H1 (cell line): ENCODE measurements around the gene KIF23. TPM values are rescaled to one million over a fixed set of nuclear protein-coding genes. Genes with fewer than 3 reads are reported as not detected.

Source experiments
- CTCF ChIA-PET: fragments of 300-600 bp; sonication (Branson Sonifier 250); formaldehyde crosslinking; loops from one replicate; lab custom pipeline; 2021; ENCODE audit not compliant: partially characterized antibody; lab: Charles Lee
- POLR2A ChIA-PET: fragments of 300-600 bp; sonication (Branson Sonifier 250); formaldehyde crosslinking; loops from one replicate; lab custom pipeline; 2021; ENCODE audit warnings: inconsistent platforms; ENCODE audit not compliant: partially characterized antibody; lab: Charles Lee
- DNase-seq, 2 experiments: peaks; one replicate each; pipeline versions ENCODE4 v3.0.0 to v3.0.0-alpha.2; 2010 to 2022; ENCODE audit warnings: low spot score in 2 of 2, low read depth in 1 of 2, mixed read lengths in 1 of 2
- FAIRE-seq: peaks from 2 replicates; lab custom pipeline; 2011; peaks lifted over from hg19 to GRCh38; lab: Jason Lieb, UNC
- H2AFZ ChIP-seq: 2 replicates; pipeline ENCODE4 v1.8.1; 2012; ENCODE audit warnings: low read length, inconsistent platforms
- H2AK5ac ChIP-seq: 2 replicates; pipeline ENCODE4 v1.6.1; 2013; ENCODE audit warnings: low read depth, low read length
- H2BK120ac ChIP-seq: replicated peaks from 2 replicates; pipeline ENCODE3; 2013; ENCODE audit warnings: low read depth, low read length, inconsistent platforms
- H2BK12ac ChIP-seq: 2 replicates; pipeline ENCODE4 v1.6.1; 2013; ENCODE audit warnings: low read depth, low read length
- H2BK15ac ChIP-seq: 2 replicates; pipeline ENCODE4 v1.6.1; 2013; ENCODE audit warnings: low read length
- H2BK20ac ChIP-seq: 2 replicates; pipeline ENCODE4 v1.6.1; 2013; ENCODE audit warnings: low read length
- H2BK5ac ChIP-seq: 2 replicates; pipeline ENCODE4 v1.6.1; 2013; ENCODE audit warnings: low read depth, low read length
- H3K14ac ChIP-seq: 2 replicates; pipeline ENCODE4 v1.6.1; 2013; ENCODE audit warnings: inconsistent platforms; ENCODE audit not compliant: insufficient read length
- H3K18ac ChIP-seq: 2 replicates; pipeline ENCODE4 v1.6.1; 2013; ENCODE audit warnings: low read length; ENCODE audit errors: extremely low read depth
- H3K23ac ChIP-seq: 2 replicates; pipeline ENCODE4 v1.6.1; 2013; ENCODE audit warnings: inconsistent platforms; ENCODE audit not compliant: insufficient read length
- H3K23me2 ChIP-seq: 2 replicates; pipeline ENCODE4 v1.6.1; 2013; ENCODE audit warnings: low read depth, low read length
- H3K27ac ChIP-seq: 2 replicates; pipeline ENCODE4 v1.6.1; 2011; ENCODE audit warnings: low read depth, low read length, inconsistent platforms
- H3K27me3 ChIP-seq, 4 experiments: replicated peaks in 1 of 4; 1 replicate in 1 of 4; 2 replicates in 3 of 4; pipeline versions ENCODE4 v1.6.1 to v1.8.1; 2011 to 2013; ENCODE audit warnings: low read length in 3 of 4, mild to moderate bottlenecking in 3 of 4, inconsistent platforms in 2 of 4, mixed read lengths in 2 of 4, moderate library complexity in 1 of 4; ENCODE audit not compliant: control insufficient read depth in 3 of 4, insufficient read depth in 3 of 4; ENCODE audit errors: extremely low read depth in 1 of 4
- H3K36me3 ChIP-seq, 4 experiments: 2 replicates each; pipeline versions ENCODE4 v1.6.1 to v1.8.1; 2011 to 2013; ENCODE audit warnings: mild to moderate bottlenecking in 4 of 4, low read length in 3 of 4, moderate library complexity in 2 of 4, control low read depth in 1 of 4, inconsistent platforms in 1 of 4; ENCODE audit not compliant: insufficient read depth in 4 of 4, control insufficient read depth in 2 of 4
- H3K4ac ChIP-seq: replicated peaks from 2 replicates; pipeline ENCODE3; 2013; ENCODE audit warnings: low read length, low read depth, mixed read lengths, inconsistent platforms; ENCODE audit not compliant: insufficient read length
- H3K4me1 ChIP-seq, 4 experiments: replicated peaks in 1 of 4; 1 replicate in 1 of 4; 2 replicates in 3 of 4; pipeline versions ENCODE4 v1.6.1 to v1.8.1; 2011 to 2013; ENCODE audit warnings: low read length in 3 of 4, inconsistent platforms in 2 of 4, mixed read lengths in 1 of 4; ENCODE audit not compliant: insufficient read depth in 4 of 4, control insufficient read depth in 3 of 4
- H3K4me2 ChIP-seq, 2 experiments: 2 replicates each; pipeline versions ENCODE4 v1.6.1 to v1.8.1; 2011 to 2013; ENCODE audit warnings: low read depth in 2 of 2, low read length in 2 of 2, control low read depth in 1 of 2, inconsistent platforms in 1 of 2, mild to moderate bottlenecking in 1 of 2; ENCODE audit not compliant: insufficient read depth in 1 of 2
- H3K4me3 ChIP-seq, 4 experiments: fragments of 200-600, 300-600 bp in 1 of 4; sonication (generic), shearing (Covaris generic), sonication (Bioruptor Twin) in 1 of 4; 2 replicates each; pipeline versions ENCODE4 v1.5.1 to v1.8.1; 2011 to 2016; ENCODE audit warnings: low read length in 4 of 4, low read depth in 3 of 4, control low read depth in 2 of 4, inconsistent platforms in 2 of 4, mild to moderate bottlenecking in 2 of 4, mixed read lengths in 1 of 4, moderate library complexity in 1 of 4; ENCODE audit not compliant: insufficient read depth in 2 of 4; ENCODE audit errors: extremely low read depth in 1 of 4
- H3K56ac ChIP-seq: replicated peaks from 2 replicates; pipeline ENCODE3; 2013; ENCODE audit warnings: low read depth, mild to moderate bottlenecking, mixed read lengths, low read length, inconsistent platforms; ENCODE audit not compliant: insufficient read length
- H3K79me1 ChIP-seq: 2 replicates; pipeline ENCODE4 v1.6.1; 2013; ENCODE audit warnings: low read depth, low read length, control low read depth
- H3K79me2 ChIP-seq, 2 experiments: 2 replicates each; pipeline versions ENCODE4 v1.6.1 to v1.8.1; 2012 to 2013; ENCODE audit warnings: low read length in 2 of 2, mild to moderate bottlenecking in 2 of 2, inconsistent platforms in 1 of 2; ENCODE audit not compliant: insufficient read depth in 2 of 2, control insufficient read depth in 1 of 2
- H3K9ac ChIP-seq, 4 experiments: replicated peaks in 1 of 4; 1 replicate in 1 of 4; 2 replicates in 3 of 4; pipeline versions ENCODE4 v1.6.1 to v1.8.1; 2011 to 2013; ENCODE audit warnings: low read depth in 3 of 4, low read length in 3 of 4, control low read depth in 2 of 4, mild to moderate bottlenecking in 2 of 4, moderate library complexity in 2 of 4, inconsistent platforms in 1 of 4; ENCODE audit errors: extremely low read depth in 1 of 4
- H3K9me3 ChIP-seq, 2 experiments: 2 replicates each; pipeline versions ENCODE4 v1.6.1 to v1.8.1; 2012 to 2013; ENCODE audit warnings: mild to moderate bottlenecking in 2 of 2, moderate library complexity in 2 of 2, control low read depth in 1 of 2, inconsistent platforms in 1 of 2, low read depth in 1 of 2, low read length in 1 of 2, mixed read lengths in 1 of 2; ENCODE audit not compliant: insufficient read depth in 2 of 2
- H4K20me1 ChIP-seq, 2 experiments: replicated peaks in 1 of 2; 2 replicates each; pipeline versions ENCODE3 to v1.8.1; 2011 to 2013; ENCODE audit warnings: inconsistent platforms in 2 of 2, low read length in 2 of 2, mild to moderate bottlenecking in 1 of 2; ENCODE audit not compliant: insufficient read depth in 2 of 2, control insufficient read depth in 1 of 2
- H4K5ac ChIP-seq: 2 replicates; pipeline ENCODE4 v1.6.1; 2013; ENCODE audit warnings: low read length, low read depth, mixed read lengths, inconsistent platforms; ENCODE audit not compliant: insufficient read length
- H4K8ac ChIP-seq: 2 replicates; pipeline ENCODE4 v1.8.0; 2013; ENCODE audit warnings: mild to moderate bottlenecking, moderate library complexity, low read length, inconsistent platforms; ENCODE audit not compliant: insufficient read depth; ENCODE audit errors: extremely low read depth
- H4K91ac ChIP-seq: replicated peaks from 2 replicates; pipeline ENCODE3; 2013; ENCODE audit warnings: low read length, mixed read lengths, inconsistent platforms; ENCODE audit not compliant: insufficient read length
- EZH2 ChIP-seq: fragments of 200-600 bp; sonication (generic); IDR thresholded peaks from 2 replicates; pipeline ENCODE4 v1.7.1; 2012; ENCODE audit warnings: low read depth, mild to moderate bottlenecking, moderate library complexity, low read length, inconsistent platforms; ENCODE audit not compliant: severe bottlenecking
- NRF1 ChIP-seq: IDR thresholded peaks from 2 replicates; pipeline ENCODE4 v1.6.1; 2011; ENCODE audit warnings: mild to moderate bottlenecking, low read depth, low read length, improper control_type of control experiment
- POU5F1 ChIP-seq: IDR thresholded peaks from 2 replicates; pipeline ENCODE4 v1.6.1; 2011; ENCODE audit warnings: low read depth, mild to moderate bottlenecking, low read length, moderate library complexity
- RBBP5 ChIP-seq: IDR thresholded peaks from 2 replicates; pipeline ENCODE4 v1.7.1; 2012; ENCODE audit warnings: low read depth, mild to moderate bottlenecking, inconsistent platforms, low read length, moderate library complexity, borderline replicate concordance
- SIN3A ChIP-seq, 2 experiments: IDR thresholded peaks in 1 of 2; conservative IDR thresholded peaks in 1 of 2; 2 replicates each; pipeline ENCODE4 v1.6.1; 2011 to 2012; ENCODE audit warnings: low read length in 2 of 2, improper control_type of control experiment in 1 of 2, low read depth in 1 of 2, mild to moderate bottlenecking in 1 of 2
- SRF ChIP-seq: IDR thresholded peaks from 2 replicates; pipeline ENCODE4 v1.6.1; 2011; ENCODE audit warnings: mild to moderate bottlenecking, low read depth, low read length, moderate library complexity
- USF2 ChIP-seq: IDR thresholded peaks from 2 replicates; pipeline ENCODE4 v1.6.1; 2011; ENCODE audit warnings: low read length, improper control_type of control experiment
- WGBS, 2 experiments: shearing (Covaris generic) in 1 of 2; methylation state at CpG; one replicate each; pipeline versions ENCODE4 v1.1.6 to v1.1.7; 2013 to 2015; ENCODE audit warnings: low lambda C conversion rate in 2 of 2, mixed read lengths in 2 of 2, inconsistent platforms in 1 of 2, low coverage in 1 of 2, missing lambda C conversion rate in 1 of 2; ENCODE audit not compliant: insufficient replicate concordance in 2 of 2, insufficient coverage in 1 of 2, insufficient read length in 1 of 2; ENCODE audit errors: extremely low coverage in 1 of 2, missing lambda C conversion rate in 1 of 2; 5-methylcytosine and 5-hydroxymethylcytosine counted together
- polyA plus RNA-seq, 7 experiments: library from polyadenylated mRNA; depleted of rRNA in 3 of 7; stranded (reverse) in 5 of 7; unstranded in 2 of 7; fragments of >200 nt in 5 of 7; fragments of 200-250 nt in 2 of 7; gene quantifications; 1 replicate in 5 of 7; 2 replicates in 1 of 7; 4 replicates in 1 of 7; pipeline versions ENCODE4 v1.2.1 to v1.2.3, GENCODE V29; 2011 to 2013; ENCODE audit warnings: missing spikeins in 2 of 7, mixed read lengths in 2 of 7
- total RNA-seq: library from RNA; stranded (reverse); fragmentation: NEBNext Ultra II Directional; extraction: Animal tissue kit (Norgen Biotek cat#: 25700); gene quantifications from 2 replicates; pipeline ENCODE4 v1.2.1, GENCODE V29; 2021
- TF ChIP-seq, protein P1 (sequence below): IDR thresholded peaks from 2 replicates; pipeline ENCODE4 v1.6.1; 2012; ENCODE audit warnings: inconsistent platforms

KIF23 gene
- total and polyA plus RNA-seq, 2 of the 8 experiments (the other 6 are each of a cell fraction or from before 2014, with no cell fraction given) = 26.2 to 77.4 TPM

GRCh38 chr15:69415381-69415780 lies 1.2 kb downstream of the KIF23 start:
- Histone ChIP-seq H3K9me3 (no peaks in the 10 kb centered on the region), H2BK5ac (no peak overlapping the region), H4K8ac (no peak overlapping the region), H2AFZ (no peak overlapping the region), H3K27ac (no peak overlapping the region), H4K20me1 (peaks cover 0 to 2% of the 10 kb centered on the region in 2 experiments), H3K4me1 (peaks cover 0 to 2% (median under 1%) of the 10 kb centered on the region in 4 experiments; a peak in 2 of 7 replicates), H3K36me3 (peaks cover 5 to 30% (median 23%) of the 10 kb centered on the region in 4 experiments), H3K9ac (peak overlapping the region in 1 of 4 experiments; percentile 13; a peak in 2 of 7 replicates), H2BK120ac (no peak overlapping the region), H3K23me2 (peaks cover 5% of the 10 kb centered on the region; the same call in 1 of the 2 replicates), H3K79me2 (peaks cover 5 to 43% of the 10 kb centered on the region in 2 experiments; a peak in 3 of 4 replicates), H2BK15ac (no peak overlapping the region), H3K27me3 (no peaks in the 10 kb centered on the region), H2AK5ac (no peak overlapping the region), H3K56ac (no peak overlapping the region), H3K23ac (no peak overlapping the region), H3K79me1 (peaks cover 3% of the 10 kb centered on the region), H2BK12ac (no peak overlapping the region), H3K4me2 (peak overlapping the region; percentile 78 to 92), H4K91ac (no peak overlapping the region), H3K4ac (no peak overlapping the region), H3K14ac (no peak overlapping the region), H2BK20ac (no peak overlapping the region), H3K4me3 (peak overlapping the region; percentile 81 to 95 (median 88)), H3K18ac (no peak overlapping the region), H4K5ac (no peak overlapping the region)
- ChIA-PET CTCF (interaction anchor here (1.1 kb wide), 1 partner anchor 46 kb away, joined by 5 read pairs; no protein-coding TSS in a partner anchor), POLR2A (interaction anchor here (0.7 to 8.0 kb wide), 7 partner anchors 10 to 47 kb away, joined by 3 to 97 read pairs (median 6); partner anchors contain the start of gene RPLP1)
- DNase-seq = no peak
- no peak for TF ChIP-seq SRF
- no peak for TF ChIP-seq NRF1
- TF ChIP-seq POU5F1 = no peak
- TF ChIP-seq SIN3A (conservative IDR thresholded peaks at IDR 0.05 in 1 of 2, IDR thresholded peaks at IDR 0.05 in 1 of 2; ENCODE audit: low read depth in 1 of 2, low read length in 2 of 2) = no peak
- TF ChIP-seq RBBP5 = no peak
- TF ChIP-seq USF2 = no peak
- no peak for TF ChIP-seq EZH2
- TF ChIP-seq, protein P1, sequence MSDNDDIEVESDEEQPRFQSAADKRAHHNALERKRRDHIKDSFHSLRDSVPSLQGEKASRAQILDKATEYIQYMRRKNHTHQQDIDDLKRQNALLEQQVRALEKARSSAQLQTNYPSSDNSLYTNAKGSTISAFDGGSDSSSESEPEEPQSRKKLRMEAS = no peak
- 53% methylated on average over 3 of the region's 3 CpGs; no CpG with 5 or more reads in 1 of the 2 experiments for WGBS, 2 experiments
- FAIRE-seq = no peak
